HepG2 (cell line): ENCODE results near the gene KRTAP10-10. TPM values are rescaled to one million over a fixed set of nuclear protein-coding genes. Genes with fewer than 3 reads are reported as not detected.
A peak's percentile ranks its signal among the peaks of the same experiment; 100 is the strongest.

Source experiments
- ATAC-seq: fragments of 200-7000 bp; cut with Tn5 transposase; 3 replicates; pipeline ENCODE4 v1.9.1; 2020; ENCODE audit warnings: mild to moderate bottlenecking, moderate library complexity
- BruUV-seq: library from RNA; stranded (reverse); fragments of 400-500 nt; replicated peaks from 2 replicates; lab custom pipeline; 2021; lab: Mats Ljungman, UMichigan
- CTCF ChIA-PET: fragments of 300-600 bp; formaldehyde crosslinking; extraction: SDS; loops from one replicate; lab custom pipeline; 2021; ENCODE audit warnings: low total read pairs, inconsistent platforms, low intra/inter-chr PET ratio; lab: Yijun Ruan, JAX
- POLR2A ChIA-PET: fragments of 350-600 bp; sonication (Branson Sonifier 250); formaldehyde crosslinking; loops from one replicate; lab custom pipeline; 2020; ENCODE audit warnings: antibody characterized with exemption, inconsistent platforms; lab: Yijun Ruan, JAX
- DNase-seq: peaks from one replicate; pipeline ENCODE4 v3.0.0-alpha.2; 2015; ENCODE audit warnings: low spot score
- FAIRE-seq: peaks from 3 replicates; lab custom pipeline; 2011; peaks lifted over from hg19 to GRCh38; lab: Jason Lieb, UNC
- H2AFZ ChIP-seq: one replicate; pipeline ENCODE4 v1.6.1; 2011; ENCODE audit warnings: low read length, inconsistent platforms
- H3K27ac ChIP-seq: fragments of 300-600 bp; 3 replicates; pipeline ENCODE4 v1.8.0; 2011; ENCODE audit warnings: mixed run types, mild to moderate bottlenecking, mixed read lengths, low read length, inconsistent platforms; ENCODE audit not compliant: insufficient read depth; ENCODE audit errors: extremely low read length
- H3K27me3 ChIP-seq, 2 experiments: fragments of 200-600 bp in 1 of 2; 2 replicates in 1 of 2; 3 replicates in 1 of 2; pipeline versions ENCODE4 v1.6.0 to v1.8.0; 2011; ENCODE audit warnings: low read length in 2 of 2, mild to moderate bottlenecking in 2 of 2, moderate library complexity in 2 of 2, inconsistent platforms in 1 of 2; ENCODE audit not compliant: insufficient read depth in 2 of 2, control insufficient read depth in 1 of 2
- H3K36me3 ChIP-seq, 2 experiments: fragments of 200-600 bp in 1 of 2; replicated peaks in 1 of 2; 2 replicates in 1 of 2; 3 replicates in 1 of 2; pipeline versions ENCODE4 v1.5.1 to v1.8.0; 2011; ENCODE audit warnings: low read length in 2 of 2, inconsistent platforms in 1 of 2; ENCODE audit not compliant: insufficient read depth in 2 of 2, control insufficient read depth in 1 of 2
- H3K4me1 ChIP-seq: 2 replicates; pipeline ENCODE4 v1.5.1; 2012; ENCODE audit warnings: low read length, inconsistent platforms; ENCODE audit not compliant: insufficient read depth
- H3K4me2 ChIP-seq: 2 replicates; pipeline ENCODE4 v1.6.0; 2011; ENCODE audit warnings: low read depth, low read length, inconsistent platforms
- H3K4me3 ChIP-seq, 3 experiments: fragments of 200-600 bp in 1 of 3; sonication (generic), shearing (Covaris generic) in 1 of 3; replicated peaks in 1 of 3; 2 replicates each; pipeline ENCODE4 v1.5.1; 2011 to 2016; ENCODE audit warnings: low read length in 3 of 3, inconsistent platforms in 2 of 3, low read depth in 2 of 3, mild to moderate bottlenecking in 2 of 3, control low read depth in 1 of 3, mixed read lengths in 1 of 3; ENCODE audit not compliant: insufficient read depth in 1 of 3
- H3K79me2 ChIP-seq: one replicate; pipeline ENCODE4 v1.6.1; 2011; ENCODE audit warnings: low read length, inconsistent platforms; ENCODE audit not compliant: insufficient read depth
- H3K9ac ChIP-seq: 2 replicates; pipeline ENCODE4 v1.6.0; 2011; ENCODE audit warnings: mild to moderate bottlenecking, low read depth, low read length, inconsistent platforms; ENCODE audit not compliant: insufficient read depth
- H3K9me3 ChIP-seq: 2 replicates; pipeline ENCODE4 v1.5.1; 2012; ENCODE audit warnings: mild to moderate bottlenecking, low read length
- H4K20me1 ChIP-seq: 2 replicates; pipeline ENCODE4 v1.6.0; 2011; ENCODE audit warnings: inconsistent platforms, mild to moderate bottlenecking, low read length, moderate library complexity; ENCODE audit not compliant: insufficient read depth
- DBP ChIP-seq: sonication (generic); formaldehyde crosslinking; IDR thresholded peaks from 2 replicates; pipeline ENCODE4 v1.4.0; 2020; ENCODE audit warnings: missing genetic modification reagents; ENCODE audit errors: not compliant biosample characterization
- HES4 ChIP-seq: sonication (generic); formaldehyde crosslinking; IDR thresholded peaks from 2 replicates; pipeline ENCODE4 v1.9.0; 2021; ENCODE audit warnings: mild to moderate bottlenecking, missing genetic modification reagents, borderline replicate concordance
- HMGA1 ChIP-seq: sonication (generic); formaldehyde crosslinking; conservative IDR thresholded peaks from 2 replicates; pipeline ENCODE4 v1.4.0; 2020; ENCODE audit warnings: missing genetic modification reagents
- HOXA7 ChIP-seq: sonication (generic); formaldehyde crosslinking; IDR thresholded peaks from 2 replicates; pipeline ENCODE4 v1.8.1; 2022; ENCODE audit warnings: mild to moderate bottlenecking, missing genetic modification reagents, moderate library complexity
- JARID2 ChIP-seq: sonication (generic); formaldehyde crosslinking; IDR thresholded peaks from 2 replicates; pipeline ENCODE4 v1.8.1; 2023; ENCODE audit warnings: missing genetic modification reagents, inconsistent platforms; ENCODE audit not compliant: insufficient replicate concordance
- NKX3-1 ChIP-seq: sonication (generic); formaldehyde crosslinking; IDR thresholded peaks from 2 replicates; pipeline ENCODE4 v1.5.0; 2020; ENCODE audit warnings: missing genetic modification reagents
- TBL1XR1 ChIP-seq: fragments of 150-350 bp; IDR thresholded peaks from 2 replicates; pipeline ENCODE4 v1.6.1; 2014; ENCODE audit warnings: borderline replicate concordance, low read length; ENCODE audit not compliant: partially characterized antibody
- ZBTB46 ChIP-seq: sonication (generic); formaldehyde crosslinking; IDR thresholded peaks from 2 replicates; pipeline ENCODE4 v1.4.0; 2020; ENCODE audit warnings: mild to moderate bottlenecking, missing genetic modification reagents, borderline replicate concordance
- ZBTB8A ChIP-seq: sonication (generic); formaldehyde crosslinking; IDR thresholded peaks from 2 replicates; pipeline ENCODE4 v1.4.0; 2020; ENCODE audit warnings: mild to moderate bottlenecking, low read depth, missing genetic modification reagents, borderline replicate concordance
- ZFP90 ChIP-seq: sonication (generic); formaldehyde crosslinking; IDR thresholded peaks from 2 replicates; pipeline ENCODE4 v1.8.0; 2022; ENCODE audit warnings: missing genetic modification reagents, mild to moderate bottlenecking, inconsistent platforms, borderline replicate concordance
- WGBS: methylation state at CpG from one replicate; pipeline ENCODE4 v1.1.6; 2017; ENCODE audit warnings: low lambda C conversion rate; 5-methylcytosine and 5-hydroxymethylcytosine counted together
- in situ Hi-C: cut with HindIII; loops from 2 replicates; pipeline ENCODE4 v1.10.0; 2017; ENCODE audit warnings: low pct_unique_long_range_greater_than_20kb; ENCODE audit not compliant: extremely low pct_ligation_motif_present
- intact Hi-C: fragments of 100-400 bp; cut with micrococcal nuclease; formaldehyde crosslinking; loops from one replicate; pipeline ENCODE4 v1.10.0; 2022; ENCODE audit not compliant: unreplicated experiment
- polyA plus RNA-seq, 8 experiments: library from polyadenylated mRNA; depleted of rRNA in 3 of 8; stranded (reverse) in 7 of 8; unstranded in 1 of 8; fragments of >200 nt; fragmentation: Illumina TruSeq in 4 of 8; extraction: Trizol in 4 of 8; gene quantifications; 2 replicates each; pipeline versions ENCODE4 v1.2.1 to v1.2.3, GENCODE V29; 2011 to 2016; ENCODE audit warnings: low read depth in 4 of 8, missing spikeins in 1 of 8, mixed read lengths in 1 of 8; ENCODE audit not compliant: insufficient read depth in 1 of 8
- total RNA-seq, 5 experiments: library from RNA; depleted of rRNA; stranded (reverse); fragments of >200 nt; fragmentation: Illumina TruSeq; extraction: Trizol; gene quantifications; 2 replicates each; pipeline ENCODE4 v1.2.3, GENCODE V29; 2016; ENCODE audit warnings: low read depth in 1 of 5

The KRTAP10-10 gene
- total and polyA plus RNA-seq, 2 of the 13 experiments (the other 11 are each of a cell fraction or from before 2014, with no cell fraction given): not detected

DNA sequence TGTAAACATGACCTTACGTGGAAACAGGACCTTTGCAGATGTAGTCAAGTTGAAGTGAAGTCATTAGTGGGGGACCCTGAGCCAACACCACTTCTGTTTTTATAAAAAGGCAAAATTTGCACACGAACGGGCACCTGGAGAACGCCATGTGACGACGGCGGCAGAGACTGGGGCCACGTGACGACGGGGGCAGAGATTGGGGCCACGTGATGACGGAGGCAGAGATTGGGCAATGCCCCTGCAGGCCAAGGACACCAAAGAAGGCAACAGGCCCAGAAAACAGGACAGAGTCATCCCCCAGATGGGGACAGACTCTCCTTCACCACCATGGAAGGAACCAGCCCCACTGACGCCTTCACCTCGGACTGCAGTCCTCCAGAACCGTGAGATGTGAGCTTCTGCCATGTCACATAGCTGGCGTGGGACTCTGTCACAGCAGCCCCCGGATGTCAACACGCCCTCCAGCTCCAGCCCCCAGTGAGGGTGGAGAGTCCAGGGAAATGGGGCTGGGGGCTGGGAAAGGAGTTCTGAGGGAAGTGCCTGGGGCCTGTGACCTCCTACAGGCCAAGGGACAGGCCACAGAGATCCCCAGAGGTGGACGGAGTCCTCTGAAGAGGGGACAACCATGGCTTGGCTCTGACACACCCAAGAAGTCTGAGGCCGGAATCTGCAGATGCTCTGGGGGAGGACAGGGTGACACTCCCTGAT lies 13.3 kb downstream of the KRTAP10-10 start (continued):
- no peak for TF ChIP-seq ZFP90 (CRISPR knock-in tag)
- no peak for TF ChIP-seq DBP (CRISPR knock-in tag)
- TF ChIP-seq, all 625 proteins: peak for 5

DNA sequence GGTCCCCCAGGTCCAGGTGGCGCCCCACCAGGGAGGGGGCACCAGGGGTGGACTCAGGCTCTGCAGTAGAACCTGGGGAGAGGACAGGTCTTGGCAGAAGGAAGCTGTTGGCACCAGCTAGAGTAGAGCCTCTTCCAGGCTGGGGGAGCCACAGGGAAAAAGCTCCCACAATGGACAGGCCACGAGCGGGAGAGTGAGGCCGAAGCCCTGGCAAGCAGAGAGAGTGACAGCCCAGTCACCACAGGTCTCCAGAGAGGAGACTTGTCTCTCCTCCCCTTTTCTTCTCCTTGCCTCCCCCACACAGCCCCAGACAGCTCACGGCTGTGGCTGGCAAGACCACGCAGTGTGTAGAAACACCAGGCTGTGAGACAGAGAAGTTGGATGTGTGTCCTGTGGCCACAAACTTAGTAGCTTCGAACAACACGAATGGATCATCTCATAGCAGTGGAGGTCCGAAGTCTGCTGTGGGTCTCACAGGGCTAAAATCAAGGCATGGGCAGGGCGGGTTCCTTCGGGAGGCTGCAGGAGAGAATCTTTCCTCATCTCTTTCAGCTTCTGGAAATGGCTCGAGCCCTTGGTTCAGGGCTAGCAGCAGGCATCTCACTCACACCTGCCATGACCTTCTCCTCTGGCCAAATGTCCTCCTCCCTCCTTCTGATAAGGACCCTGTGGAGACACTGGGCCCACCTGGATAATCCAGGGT lies 14.0 kb downstream of the KRTAP10-10 start:
- ChIA-PET POLR2A (no interaction called here), CTCF (no interaction called here)
- ATAC-seq (no peak), FAIRE-seq (no peak), DNase-seq (no peak)
- H3K4me1 ChIP-seq: no peaks in the 10 kb centered on the region
- H3K79me2 ChIP-seq: no peaks in the 10 kb centered on the region
- WGBS: 43% methylated on average over 5 of the region's 12 CpGs
- no peaks in the 10 kb centered on the region for H4K20me1 ChIP-seq
- no peak overlapping the region for H3K9ac ChIP-seq
- peaks cover 5 to 40% of the 10 kb centered on the region in 2 experiments; a peak in 4 of 5 replicates for H3K27me3 ChIP-seq
- intact Hi-C loops (no loop called here), in situ Hi-C loops (no loop called here)
- H3K9me3 ChIP-seq: peaks cover 1% of the 10 kb centered on the region; the same call in 1 of the 2 replicates
- H2AFZ ChIP-seq: no peak overlapping the region
- H3K36me3 ChIP-seq: no peaks in the 10 kb centered on the region
- H3K4me3 ChIP-seq: no peak overlapping the region
- no peak overlapping the region for H3K4me2 ChIP-seq
- TF ChIP-seq NKX3-1 (no peak), HMGA1 (CRISPR knock-in tag) (no peak), ZBTB8A (no peak), TBL1XR1 (no peak), ZBTB46 (CRISPR knock-in tag) (no peak), HOXA7 (no peak), JARID2 (no peak), HES4 (CRISPR knock-in tag) (0 out of 2 replicates have a peak, but pooled peaks have one; percentile 2)
- no peak overlapping the region for H3K27ac ChIP-seq
- no TSS peak for BruUV-seq
